SKM-1 treated with dmso at 0.1 percent for 144 hours (cell line): Measurements from ENCODE around the gene ZNF440.

Experiments used
- DNase-seq: peaks from one replicate; lab custom pipeline; 2025; ENCODE audit not compliant: unreplicated experiment; lab: John Stamatoyannopoulos, UW

Gene ZNF440

GRCh38 chr19:11882606-11883005 is 68.5 kb downstream of the ZNF440 start:
- no peak for DNase-seq
